ENCODE measurements around the gene TACR1.

The TACR1 gene

GRCh38 chr2:75055142-75055819, 144.0 kb downstream of the TACR1 start:
- intact Hi-C loops (cut with micrococcal nuclease) = no loop called here
- peaks cover 11% of the 10 kb centered on the region for H3K27me3 Mint-ChIP-seq
- H3K4me3 Mint-ChIP-seq = no peak overlapping the region
- no peaks in the 10 kb centered on the region for H3K36me3 Mint-ChIP-seq (ENCODE audit: low read depth)
- no peaks in the 10 kb centered on the region for H3K9me3 Mint-ChIP-seq
- H3K27ac Mint-ChIP-seq = no peak overlapping the region
- no peaks in the 10 kb centered on the region for H3K4me1 Mint-ChIP-seq (ENCODE audit: low read depth)

GRCh38 chr2:75054296-75054695, 145.0 kb downstream of the TACR1 start:
- intact Hi-C loops (cut with micrococcal nuclease) = no loop called here
- no peak overlapping the region for H3K27ac Mint-ChIP-seq

GRCh38 chr2:75053484-75054112, 145.7 kb downstream of the TACR1 start:
- Mint-ChIP-seq H3K9me3 (no peaks in the 10 kb centered on the region), H3K36me3 (ENCODE audit: low read depth) (no peaks in the 10 kb centered on the region), H3K4me1 (ENCODE audit: low read depth) (no peaks in the 10 kb centered on the region), H3K27me3 (peaks cover 4% of the 10 kb centered on the region), H3K27ac (no peak overlapping the region), H3K4me3 (no peak overlapping the region)
- intact Hi-C loops (cut with micrococcal nuclease) = no loop called here

More at GRCh38 chr2:75054296-75054695, 145.0 kb downstream of the TACR1 start:
- Mint-ChIP-seq H3K4me3 (no peak overlapping the region), H3K9me3 (no peaks in the 10 kb centered on the region), H3K36me3 (ENCODE audit: low read depth) (no peaks in the 10 kb centered on the region), H3K4me1 (ENCODE audit: low read depth) (no peaks in the 10 kb centered on the region), H3K27me3 (peaks cover 6% of the 10 kb centered on the region)

- Mint-ChIP-seq H3K4me3 (no peak overlapping the region), H3K27ac (no peak overlapping the region), H3K36me3 (ENCODE audit: low read depth) (no peaks in the 10 kb centered on the region), H3K27me3 (peaks cover 9% of the 10 kb centered on the region), H3K4me1 (ENCODE audit: low read depth) (peaks cover 22% of the 10 kb centered on the region), H3K9me3 (no peaks in the 10 kb centered on the region)
- intact Hi-C loops (cut with micrococcal nuclease) = no loop called here
Observed at GRCh38 chr2:75047992-75048625, 151.2 kb downstream of the TACR1 start.

GRCh38 chr2:75047189-75047991, 151.9 kb downstream of the TACR1 start:
- intact Hi-C loops (cut with micrococcal nuclease) = no loop called here
- peaks cover 11% of the 10 kb centered on the region for H3K27me3 Mint-ChIP-seq
- no peak overlapping the region for H3K27ac Mint-ChIP-seq
- H3K4me1 Mint-ChIP-seq (ENCODE audit: low read depth) = peaks cover 28% of the 10 kb centered on the region
- H3K36me3 Mint-ChIP-seq (ENCODE audit: low read depth) = no peaks in the 10 kb centered on the region
- no peak overlapping the region for H3K4me3 Mint-ChIP-seq
- no peaks in the 10 kb centered on the region for H3K9me3 Mint-ChIP-seq

GRCh38 chr2:75045526-75046050, 153.7 kb downstream of the TACR1 start:
- intact Hi-C loops (cut with micrococcal nuclease) = no loop called here
- peaks cover 36% of the 10 kb centered on the region for H3K4me1 Mint-ChIP-seq (ENCODE audit: low read depth)
- no peak overlapping the region for H3K27ac Mint-ChIP-seq
- no peaks in the 10 kb centered on the region for H3K9me3 Mint-ChIP-seq
- H3K27me3 Mint-ChIP-seq = peaks cover 11% of the 10 kb centered on the region
- no peak overlapping the region for H3K4me3 Mint-ChIP-seq
- H3K36me3 Mint-ChIP-seq (ENCODE audit: low read depth) = no peaks in the 10 kb centered on the region

- intact Hi-C loops (cut with micrococcal nuclease) = no loop called here
- Mint-ChIP-seq H3K36me3 (ENCODE audit: low read depth) (no peaks in the 10 kb centered on the region), H3K4me3 (no peak overlapping the region), H3K27me3 (peaks cover 11% of the 10 kb centered on the region), H3K4me1 (ENCODE audit: low read depth) (peaks cover 36% of the 10 kb centered on the region), H3K9me3 (no peaks in the 10 kb centered on the region), H3K27ac (no peak overlapping the region)
Observed at GRCh38 chr2:75044291-75044690, 155.0 kb downstream of the TACR1 start.

GRCh38 chr2:75042823-75043222, 156.5 kb downstream of the TACR1 start:
- no peak overlapping the region for H3K27ac Mint-ChIP-seq
- no peaks in the 10 kb centered on the region for H3K36me3 Mint-ChIP-seq (ENCODE audit: low read depth)
- peaks cover 32% of the 10 kb centered on the region for H3K4me1 Mint-ChIP-seq (ENCODE audit: low read depth)
- H3K9me3 Mint-ChIP-seq = no peaks in the 10 kb centered on the region
- intact Hi-C loops (cut with micrococcal nuclease) = no loop called here
- H3K4me3 Mint-ChIP-seq = no peak overlapping the region
- H3K27me3 Mint-ChIP-seq = peaks cover 11% of the 10 kb centered on the region

- intact Hi-C loops (cut with micrococcal nuclease) = no loop called here
- Mint-ChIP-seq H3K36me3 (ENCODE audit: low read depth) (no peaks in the 10 kb centered on the region), H3K27me3 (peaks cover 11% of the 10 kb centered on the region)
Observed at GRCh38 chr2:75041731-75042600, 157.4 kb downstream of the TACR1 start.

GRCh38 chr2:75041226-75041625, 158.1 kb downstream of the TACR1 start:
- H3K4me3 Mint-ChIP-seq = no peak overlapping the region
- peaks cover 10% of the 10 kb centered on the region for H3K27me3 Mint-ChIP-seq
- intact Hi-C loops (cut with micrococcal nuclease) = no loop called here
- peaks cover 27% of the 10 kb centered on the region for H3K4me1 Mint-ChIP-seq (ENCODE audit: low read depth)
- H3K36me3 Mint-ChIP-seq (ENCODE audit: low read depth) = no peaks in the 10 kb centered on the region
- H3K9me3 Mint-ChIP-seq = no peaks in the 10 kb centered on the region
- no peak overlapping the region for H3K27ac Mint-ChIP-seq

More at GRCh38 chr2:75041731-75042600, 157.4 kb downstream of the TACR1 start:
- H3K27ac Mint-ChIP-seq = no peak overlapping the region
- no peaks in the 10 kb centered on the region for H3K9me3 Mint-ChIP-seq
- H3K4me1 Mint-ChIP-seq (ENCODE audit: low read depth) = peaks cover 27% of the 10 kb centered on the region
- no peak overlapping the region for H3K4me3 Mint-ChIP-seq

- Mint-ChIP-seq H3K4me1 (ENCODE audit: low read depth) (peaks cover 11% of the 10 kb centered on the region), H3K4me3 (no peak overlapping the region), H3K27me3 (no peaks in the 10 kb centered on the region), H3K36me3 (ENCODE audit: low read depth) (no peaks in the 10 kb centered on the region), H3K27ac (no peak overlapping the region), H3K9me3 (no peaks in the 10 kb centered on the region)
- intact Hi-C loops (cut with micrococcal nuclease) = loop anchor here (10.0 kb wide), 1 partner anchor 111 kb away; no protein-coding TSS in a partner anchor
Observed at GRCh38 chr2:75035444-75036353, 163.6 kb downstream of the TACR1 start.

GRCh38 chr2:75033516-75033915, 165.8 kb downstream of the TACR1 start:
- H3K27ac Mint-ChIP-seq = no peak overlapping the region
- H3K4me1 Mint-ChIP-seq (ENCODE audit: low read depth) = peaks cover 16% of the 10 kb centered on the region
- H3K36me3 Mint-ChIP-seq (ENCODE audit: low read depth) = no peaks in the 10 kb centered on the region
- H3K4me3 Mint-ChIP-seq = no peak overlapping the region
- no peaks in the 10 kb centered on the region for H3K27me3 Mint-ChIP-seq
- intact Hi-C loops (cut with micrococcal nuclease) = loop anchor here (10.0 kb wide), 1 partner anchor 109 kb away; no protein-coding TSS in a partner anchor
- H3K9me3 Mint-ChIP-seq = no peaks in the 10 kb centered on the region
